Cerebellar nuclear complex (tissue), 1 donor: ENCODE results near the gene ALDH5A1.

ENCODE experiments used
- DNase-seq, 2 experiments: peaks; one replicate each; lab custom pipeline; 2025; lab: John Stamatoyannopoulos, UW

ALDH5A1 gene

GRCh38 chr6:24569811-24570210 is 75.0 kb downstream of the ALDH5A1 start:
- DNase-seq = no peak

GRCh38 chr6:24571361-24571760 is 76.6 kb downstream of the ALDH5A1 start:
- DNase-seq = no peak

- no peak for DNase-seq
Measured at GRCh38 chr6:24574809-24575208, 80.0 kb downstream of the ALDH5A1 start.

DNA sequence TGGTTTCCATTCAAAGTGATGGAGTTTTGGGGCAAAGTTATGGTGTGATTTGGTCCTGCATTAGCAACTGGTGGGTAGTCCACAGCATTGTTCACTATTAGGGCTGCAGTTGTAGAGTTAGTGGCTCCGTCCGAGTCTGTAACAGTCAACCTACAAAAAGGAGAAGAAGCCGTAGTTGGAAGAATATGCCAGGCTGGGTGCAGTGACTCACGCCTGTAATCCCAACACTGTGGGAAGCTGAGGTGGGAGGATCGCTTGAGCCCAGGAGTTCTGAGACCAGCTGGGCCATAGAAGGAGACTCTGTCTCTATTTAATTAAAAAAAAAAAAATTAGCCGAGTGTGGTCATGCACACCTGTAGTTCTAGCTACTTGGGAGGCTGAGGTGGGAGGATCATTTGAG is 81.7 kb downstream of the ALDH5A1 start:
- no peak for DNase-seq

DNA sequence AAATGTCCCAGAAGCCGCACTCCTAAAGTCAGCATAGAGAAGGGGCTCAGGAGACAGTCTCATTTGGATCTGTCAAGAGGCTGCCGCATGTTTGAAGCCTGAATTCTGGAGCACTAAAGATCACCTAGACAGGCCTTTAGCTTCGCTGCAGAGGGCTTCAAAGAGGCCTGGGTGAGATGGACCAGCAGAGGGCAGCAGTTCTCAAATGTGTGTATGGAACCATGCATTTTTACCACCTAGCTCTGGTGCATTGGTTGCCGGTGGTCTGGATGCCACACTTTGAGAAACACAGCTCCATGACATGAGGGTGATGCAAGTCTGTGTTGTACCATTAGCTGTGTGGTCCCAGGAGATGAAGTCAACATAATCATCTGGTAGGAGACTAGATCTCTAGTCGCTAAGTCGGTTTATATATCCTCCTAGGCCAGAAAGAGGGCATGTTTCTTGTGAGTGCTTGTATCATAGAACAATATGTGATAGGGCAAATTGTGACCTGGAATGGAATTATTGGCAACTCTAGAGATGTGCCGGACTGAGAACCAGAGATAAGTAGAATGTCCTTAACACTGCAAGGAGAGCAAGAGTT is 86.4 kb downstream of the ALDH5A1 start:
- peak in 1 of 2 experiments; percentile 17 for DNase-seq

- DNase-seq = peak in 1 of 2 experiments; percentile 64
Measured at GRCh38 chr6:24583463-24584381, 89.0 kb downstream of the ALDH5A1 start.

GRCh38 chr6:24584382-24584720 is 89.6 kb downstream of the ALDH5A1 start:
- no peak for DNase-seq
